NB4 (cell line): Measurements from ENCODE around the gene CMKLR1.

Source experiments
- TF ChIP-seq, protein P1 (sequence below): IDR thresholded peaks from one replicate; pipeline ENCODE4 v1.5.1; 2012; ENCODE audit warnings: low read depth, low read length
- TF ChIP-seq, protein P2 (sequence below): IDR thresholded peaks from 2 replicates; pipeline ENCODE4 v1.6.1; 2011; ENCODE audit warnings: low read depth, low read length

DNA sequence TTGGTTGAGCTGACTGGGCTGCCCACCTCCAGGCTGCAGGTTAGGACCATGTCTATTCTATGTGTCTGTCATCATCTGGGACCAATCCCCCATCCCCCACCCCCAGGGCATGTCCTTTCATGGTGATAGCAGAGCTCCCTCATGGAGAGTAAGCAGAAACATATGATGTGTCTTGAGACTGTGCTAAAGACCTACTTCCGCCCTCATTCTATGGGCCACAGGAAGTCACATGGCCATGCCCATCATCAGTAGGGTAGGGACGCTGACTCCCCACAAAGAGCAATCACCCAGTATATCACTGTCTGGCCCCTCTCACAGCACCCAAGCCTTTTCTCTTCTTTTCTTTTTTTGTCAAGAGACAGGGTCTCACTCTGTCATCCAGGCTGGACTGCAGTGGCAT is 99.7 kb downstream of the CMKLR1 start:
- TF ChIP-seq, protein P1, sequence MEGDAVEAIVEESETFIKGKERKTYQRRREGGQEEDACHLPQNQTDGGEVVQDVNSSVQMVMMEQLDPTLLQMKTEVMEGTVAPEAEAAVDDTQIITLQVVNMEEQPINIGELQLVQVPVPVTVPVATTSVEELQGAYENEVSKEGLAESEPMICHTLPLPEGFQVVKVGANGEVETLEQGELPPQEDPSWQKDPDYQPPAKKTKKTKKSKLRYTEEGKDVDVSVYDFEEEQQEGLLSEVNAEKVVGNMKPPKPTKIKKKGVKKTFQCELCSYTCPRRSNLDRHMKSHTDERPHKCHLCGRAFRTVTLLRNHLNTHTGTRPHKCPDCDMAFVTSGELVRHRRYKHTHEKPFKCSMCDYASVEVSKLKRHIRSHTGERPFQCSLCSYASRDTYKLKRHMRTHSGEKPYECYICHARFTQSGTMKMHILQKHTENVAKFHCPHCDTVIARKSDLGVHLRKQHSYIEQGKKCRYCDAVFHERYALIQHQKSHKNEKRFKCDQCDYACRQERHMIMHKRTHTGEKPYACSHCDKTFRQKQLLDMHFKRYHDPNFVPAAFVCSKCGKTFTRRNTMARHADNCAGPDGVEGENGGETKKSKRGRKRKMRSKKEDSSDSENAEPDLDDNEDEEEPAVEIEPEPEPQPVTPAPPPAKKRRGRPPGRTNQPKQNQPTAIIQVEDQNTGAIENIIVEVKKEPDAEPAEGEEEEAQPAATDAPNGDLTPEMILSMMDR = no peak
- TF ChIP-seq, protein P2, sequence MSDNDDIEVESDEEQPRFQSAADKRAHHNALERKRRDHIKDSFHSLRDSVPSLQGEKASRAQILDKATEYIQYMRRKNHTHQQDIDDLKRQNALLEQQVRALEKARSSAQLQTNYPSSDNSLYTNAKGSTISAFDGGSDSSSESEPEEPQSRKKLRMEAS = no peak
